ENCODE data around the gene TIMP3. TPM values are rescaled to one million over a fixed set of nuclear protein-coding genes. Genes with fewer than 3 reads are reported as not detected.

The TIMP3 gene
- total and polyA plus RNA-seq, 2 donors (not counting 1 experiment from before 2014, with no cell fraction given) = not detected

DNA sequence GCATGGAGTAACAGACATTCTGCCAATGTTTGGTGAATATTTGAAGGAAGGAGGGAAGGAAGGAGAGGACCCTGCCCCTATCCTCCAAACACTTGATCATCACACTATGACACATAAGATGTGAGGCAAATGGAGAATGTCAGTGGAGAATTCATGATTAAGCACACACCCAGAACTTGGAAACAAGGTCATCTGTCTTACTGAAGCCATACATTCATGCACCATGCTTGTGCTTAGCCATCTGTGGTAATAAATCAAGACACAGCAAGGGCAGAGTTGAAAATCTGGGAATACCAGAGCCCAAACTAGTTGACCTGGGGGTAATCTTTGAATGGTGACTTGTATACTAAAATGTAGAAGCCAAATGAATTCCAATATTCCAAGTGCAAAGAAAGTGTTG is 7.9 kb upstream of the TIMP3 start:
- H3K4me3 ChIP-seq (ENCODE audit: control extremely low read depth in 1 of 5, extremely low read depth in 1 of 5, insufficient read depth in 1 of 5, low read depth in 2 of 5, low read length in 4 of 5) = no peak overlapping the region
- Mint-ChIP-seq H3K4me3 (no peak overlapping the region), H3K27ac (no peak overlapping the region), H3K9me3 (ENCODE audit: insufficient read depth) (no peaks in the 10 kb centered on the region), H3K4me1 (no peaks in the 10 kb centered on the region), H3K27me3 (peaks cover 38% of the 10 kb centered on the region)
- H4K20me1 ChIP-seq (ENCODE audit: control insufficient read depth, insufficient read depth, low read length, poor library complexity, severe bottlenecking) = no peaks in the 10 kb centered on the region
- TF ChIP-seq, protein P1, sequence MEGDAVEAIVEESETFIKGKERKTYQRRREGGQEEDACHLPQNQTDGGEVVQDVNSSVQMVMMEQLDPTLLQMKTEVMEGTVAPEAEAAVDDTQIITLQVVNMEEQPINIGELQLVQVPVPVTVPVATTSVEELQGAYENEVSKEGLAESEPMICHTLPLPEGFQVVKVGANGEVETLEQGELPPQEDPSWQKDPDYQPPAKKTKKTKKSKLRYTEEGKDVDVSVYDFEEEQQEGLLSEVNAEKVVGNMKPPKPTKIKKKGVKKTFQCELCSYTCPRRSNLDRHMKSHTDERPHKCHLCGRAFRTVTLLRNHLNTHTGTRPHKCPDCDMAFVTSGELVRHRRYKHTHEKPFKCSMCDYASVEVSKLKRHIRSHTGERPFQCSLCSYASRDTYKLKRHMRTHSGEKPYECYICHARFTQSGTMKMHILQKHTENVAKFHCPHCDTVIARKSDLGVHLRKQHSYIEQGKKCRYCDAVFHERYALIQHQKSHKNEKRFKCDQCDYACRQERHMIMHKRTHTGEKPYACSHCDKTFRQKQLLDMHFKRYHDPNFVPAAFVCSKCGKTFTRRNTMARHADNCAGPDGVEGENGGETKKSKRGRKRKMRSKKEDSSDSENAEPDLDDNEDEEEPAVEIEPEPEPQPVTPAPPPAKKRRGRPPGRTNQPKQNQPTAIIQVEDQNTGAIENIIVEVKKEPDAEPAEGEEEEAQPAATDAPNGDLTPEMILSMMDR (IDR thresholded peaks at IDR 0.05) = no peak
- TF ChIP-seq EZH2 (IDR thresholded peaks at IDR 0.05; ENCODE audit: borderline replicate concordance, insufficient read depth, low read depth, low read length, poor library complexity, severe bottlenecking) = no peak
- no peak overlapping the region for H3K9ac ChIP-seq (ENCODE audit: low read length)
- no peak for DNase-seq
- H3K36me3 ChIP-seq (replicated peaks in 1 of 2; ENCODE audit: control extremely low read depth in 1 of 2, control insufficient read depth in 1 of 2, extremely low read depth in 1 of 2, insufficient read depth in 2 of 2, low read length in 1 of 2) = no peaks in the 10 kb centered on the region
- ATAC-seq (ENCODE audit: low read depth) = no peak
- H3K9me3 ChIP-seq (ENCODE audit: control extremely low read depth in 1 of 3, control insufficient read depth in 2 of 3, insufficient read depth in 1 of 3, low read length in 2 of 3) = peaks cover 0 to 3% (median 0%) of the 10 kb centered on the region in 3 donors
- H2AFZ ChIP-seq (ENCODE audit: insufficient read depth, low read depth, low read length, poor library complexity, severe bottlenecking) = no peak overlapping the region
- no peaks in the 10 kb centered on the region for H3K27me3 ChIP-seq (replicated peaks in 1 of 4; ENCODE audit: control extremely low read depth in 1 of 4, control insufficient read depth in 3 of 4, insufficient read depth in 4 of 4, low read length in 3 of 4)
- no peak overlapping the region for H3K4me2 ChIP-seq (replicated peaks; ENCODE audit: low read depth, low read length, poor library complexity, severe bottlenecking)
- no peaks in the 10 kb centered on the region for H3K4me1 ChIP-seq (ENCODE audit: control insufficient read depth in 2 of 2, insufficient read depth in 2 of 2, low read length in 2 of 2)
- intact Hi-C loops (cut with micrococcal nuclease) = no loop called here
- H3K79me2 ChIP-seq (ENCODE audit: control insufficient read depth, insufficient read depth, low read length) = no peaks in the 10 kb centered on the region
- CTCF ChIA-PET = interaction anchor here (1.2 kb wide), 1 partner anchor 31 kb away, joined by 4 read pairs; no protein-coding TSS in a partner anchor
- POLR2A ChIA-PET = no interaction called here
- no peak overlapping the region for H3K27ac ChIP-seq (ENCODE audit: low read length in 2 of 2)

GRCh38 chr22:32794449-32795213 is 6.9 kb upstream of the TIMP3 start:
- Histone ChIP-seq H3K79me2 (ENCODE audit: control insufficient read depth, insufficient read depth, low read length) (no peaks in the 10 kb centered on the region), H3K9ac (ENCODE audit: low read length) (no peak overlapping the region), H3K36me3 (replicated peaks in 1 of 2; ENCODE audit: control extremely low read depth in 1 of 2, control insufficient read depth in 1 of 2, extremely low read depth in 1 of 2, insufficient read depth in 2 of 2, low read length in 1 of 2) (no peaks in the 10 kb centered on the region), H3K4me3 (ENCODE audit: control extremely low read depth in 1 of 5, extremely low read depth in 1 of 5, insufficient read depth in 1 of 5, low read depth in 2 of 5, low read length in 4 of 5) (no peak overlapping the region), H4K20me1 (ENCODE audit: control insufficient read depth, insufficient read depth, low read length, poor library complexity, severe bottlenecking) (no peaks in the 10 kb centered on the region), H3K4me1 (ENCODE audit: control insufficient read depth in 2 of 2, insufficient read depth in 2 of 2, low read length in 2 of 2) (no peaks in the 10 kb centered on the region), H3K27ac (ENCODE audit: low read length in 2 of 2) (no peak overlapping the region), H3K9me3 (ENCODE audit: control extremely low read depth in 1 of 3, control insufficient read depth in 2 of 3, insufficient read depth in 1 of 3, low read length in 2 of 3) (peaks cover 0 to 3% (median 0%) of the 10 kb centered on the region in 3 donors), H3K27me3 (replicated peaks in 1 of 4; ENCODE audit: control extremely low read depth in 1 of 4, control insufficient read depth in 3 of 4, insufficient read depth in 4 of 4, low read length in 3 of 4) (peaks cover 0 to 3% (median 0%) of the 10 kb centered on the region in 4 experiments), H3K4me2 (replicated peaks; ENCODE audit: low read depth, low read length, poor library complexity, severe bottlenecking) (no peak overlapping the region), H2AFZ (ENCODE audit: insufficient read depth, low read depth, low read length, poor library complexity, severe bottlenecking) (no peak overlapping the region)
- TF ChIP-seq EZH2 (IDR thresholded peaks at IDR 0.05; ENCODE audit: borderline replicate concordance, insufficient read depth, low read depth, low read length, poor library complexity, severe bottlenecking) = no peak
- TF ChIP-seq, protein P1 (IDR thresholded peaks at IDR 0.05) = no peak
- H3K4me3 Mint-ChIP-seq = no peak overlapping the region
- intact Hi-C loops (cut with micrococcal nuclease) = no loop called here
- DNase-seq = no peak
- no peaks in the 10 kb centered on the region for H3K4me1 Mint-ChIP-seq
- ChIA-PET POLR2A (no interaction called here), CTCF (interaction anchor here (1.2 kb wide), 1 partner anchor 32 kb away, joined by 4 read pairs; no protein-coding TSS in a partner anchor)
- 84% methylated on average over 8 of the region's 10 CpGs for WGBS (ENCODE audit: insufficient coverage)
- no peaks in the 10 kb centered on the region for H3K9me3 Mint-ChIP-seq (ENCODE audit: insufficient read depth)
- H3K27ac Mint-ChIP-seq = no peak overlapping the region
- no peak for ATAC-seq (ENCODE audit: low read depth)
- peaks cover 41% of the 10 kb centered on the region for H3K27me3 Mint-ChIP-seq

All from B cell (primary cell).